ENCODE measurements around the gene ARHGEF1.

DNA sequence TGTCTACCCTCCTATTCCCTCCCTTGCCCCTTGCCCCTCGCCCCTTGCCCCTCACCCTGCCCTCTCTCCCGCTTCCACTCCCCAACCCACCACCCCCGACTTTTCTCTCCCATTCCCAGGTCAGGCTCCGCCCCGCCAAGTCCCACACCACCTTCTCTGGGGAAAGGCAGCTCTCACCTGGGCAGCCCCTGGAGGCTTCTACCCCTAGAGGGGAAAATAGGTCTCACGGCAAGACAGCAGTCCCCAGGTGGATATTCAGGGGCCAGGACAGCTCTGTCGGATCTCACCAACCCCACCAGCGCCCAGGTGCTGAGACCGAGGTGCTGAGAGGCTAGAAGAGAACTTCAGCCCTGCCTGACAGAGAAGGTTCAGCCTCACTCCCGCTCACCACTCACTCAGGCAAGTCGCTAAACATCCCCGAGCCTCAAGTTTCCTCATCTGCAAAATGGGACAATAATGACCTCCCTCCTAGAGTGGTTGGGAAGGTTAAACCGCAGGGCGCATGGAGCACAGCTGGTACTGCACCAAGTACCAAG is 46.6 kb downstream of the ARHGEF1 start:
- TF ChIP-seq, protein P1, sequence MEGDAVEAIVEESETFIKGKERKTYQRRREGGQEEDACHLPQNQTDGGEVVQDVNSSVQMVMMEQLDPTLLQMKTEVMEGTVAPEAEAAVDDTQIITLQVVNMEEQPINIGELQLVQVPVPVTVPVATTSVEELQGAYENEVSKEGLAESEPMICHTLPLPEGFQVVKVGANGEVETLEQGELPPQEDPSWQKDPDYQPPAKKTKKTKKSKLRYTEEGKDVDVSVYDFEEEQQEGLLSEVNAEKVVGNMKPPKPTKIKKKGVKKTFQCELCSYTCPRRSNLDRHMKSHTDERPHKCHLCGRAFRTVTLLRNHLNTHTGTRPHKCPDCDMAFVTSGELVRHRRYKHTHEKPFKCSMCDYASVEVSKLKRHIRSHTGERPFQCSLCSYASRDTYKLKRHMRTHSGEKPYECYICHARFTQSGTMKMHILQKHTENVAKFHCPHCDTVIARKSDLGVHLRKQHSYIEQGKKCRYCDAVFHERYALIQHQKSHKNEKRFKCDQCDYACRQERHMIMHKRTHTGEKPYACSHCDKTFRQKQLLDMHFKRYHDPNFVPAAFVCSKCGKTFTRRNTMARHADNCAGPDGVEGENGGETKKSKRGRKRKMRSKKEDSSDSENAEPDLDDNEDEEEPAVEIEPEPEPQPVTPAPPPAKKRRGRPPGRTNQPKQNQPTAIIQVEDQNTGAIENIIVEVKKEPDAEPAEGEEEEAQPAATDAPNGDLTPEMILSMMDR (IDR thresholded peaks at IDR 0.05), result no peak
- no peak for TF ChIP-seq POLR2A (IDR thresholded peaks at IDR 0.05)
